ENCODE results near the gene ICAM3.

DNA sequence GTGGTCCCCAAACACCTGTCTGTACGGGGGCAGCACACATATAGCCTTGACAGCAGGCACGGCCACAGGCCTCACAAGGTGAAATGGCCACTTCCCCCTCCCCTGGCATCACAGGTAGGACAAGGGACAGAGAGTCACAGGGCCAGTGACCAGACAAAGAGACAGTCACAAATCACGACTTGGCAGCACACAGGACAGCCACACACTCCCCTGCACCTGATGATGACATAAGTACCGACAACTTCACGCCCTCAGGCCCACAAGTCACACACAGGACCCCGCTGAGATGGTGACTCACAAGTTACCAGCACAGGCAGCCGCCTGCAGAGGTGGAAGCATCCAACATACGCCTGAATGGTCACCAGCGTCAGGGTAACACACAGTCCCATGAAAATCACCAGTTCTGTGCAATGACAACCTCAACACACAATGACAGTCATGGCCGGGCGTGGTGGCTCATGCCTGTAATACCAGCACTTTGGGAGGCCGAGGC lies 24.4 kb upstream of the ICAM3 start:
- TF ChIP-seq, protein P1, sequence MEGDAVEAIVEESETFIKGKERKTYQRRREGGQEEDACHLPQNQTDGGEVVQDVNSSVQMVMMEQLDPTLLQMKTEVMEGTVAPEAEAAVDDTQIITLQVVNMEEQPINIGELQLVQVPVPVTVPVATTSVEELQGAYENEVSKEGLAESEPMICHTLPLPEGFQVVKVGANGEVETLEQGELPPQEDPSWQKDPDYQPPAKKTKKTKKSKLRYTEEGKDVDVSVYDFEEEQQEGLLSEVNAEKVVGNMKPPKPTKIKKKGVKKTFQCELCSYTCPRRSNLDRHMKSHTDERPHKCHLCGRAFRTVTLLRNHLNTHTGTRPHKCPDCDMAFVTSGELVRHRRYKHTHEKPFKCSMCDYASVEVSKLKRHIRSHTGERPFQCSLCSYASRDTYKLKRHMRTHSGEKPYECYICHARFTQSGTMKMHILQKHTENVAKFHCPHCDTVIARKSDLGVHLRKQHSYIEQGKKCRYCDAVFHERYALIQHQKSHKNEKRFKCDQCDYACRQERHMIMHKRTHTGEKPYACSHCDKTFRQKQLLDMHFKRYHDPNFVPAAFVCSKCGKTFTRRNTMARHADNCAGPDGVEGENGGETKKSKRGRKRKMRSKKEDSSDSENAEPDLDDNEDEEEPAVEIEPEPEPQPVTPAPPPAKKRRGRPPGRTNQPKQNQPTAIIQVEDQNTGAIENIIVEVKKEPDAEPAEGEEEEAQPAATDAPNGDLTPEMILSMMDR (IDR thresholded peaks at IDR 0.05) = no peak
- TF ChIP-seq POLR2AphosphoS5 (IDR thresholded peaks at IDR 0.05; ENCODE audit: low read depth, low read length) (no peak), SIN3A (IDR thresholded peaks at IDR 0.05; ENCODE audit: borderline replicate concordance, insufficient read depth, low read depth, low read length) (no peak)
